Pancreas (tissue), 10 donors: ENCODE data around the gene ANKRD42. TPM values are rescaled to one million over a fixed set of nuclear protein-coding genes. Genes with fewer than 3 reads are reported as not detected.

Experiments
- ATAC-seq, 4 donors: fragments of 200-7000 bp; cut with Tn5 transposase; one replicate each; pipeline versions ENCODE4 v1.8.0 to v1.9.1; 2020; ENCODE audit warnings: mild to moderate bottlenecking in 4 of 4, moderate library complexity in 4 of 4
- DNase-seq, 6 donors: peaks; one replicate each; pipeline ENCODE4 v3.0.0-alpha.2; 2020
- FAIRE-seq: peaks from 2 replicates; lab custom pipeline; 2012; peaks lifted over from hg19 to GRCh38; lab: Jason Lieb, UNC
- H3K27ac ChIP-seq, 4 donors: fragments of 200-600 bp; sonication (generic); 1 replicate in 3 of 4; 2 replicates in 1 of 4; pipeline versions ENCODE4 v1.5.0 to v1.8.0; 2020
- H3K27me3 ChIP-seq, 4 donors: fragments of 200-600 bp; one replicate each; pipeline ENCODE4 v1.8.0; 2021
- H3K36me3 ChIP-seq, 3 donors: fragments of 200-600 bp; sonication (generic) in 1 of 3; one replicate each; pipeline versions ENCODE4 v1.5.0 to v1.8.0; 2020 to 2021
- H3K4me1 ChIP-seq, 3 donors: fragments of 200-600 bp; one replicate each; pipeline ENCODE4 v1.8.0; 2021
- H3K4me3 ChIP-seq, 4 donors: fragments of 200-600 bp; sonication (generic) in 2 of 4; one replicate each; pipeline versions ENCODE4 v1.5.0 to v1.8.0; 2020 to 2021
- H3K9me3 ChIP-seq, 4 donors: fragments of 200-600 bp; one replicate each; pipeline ENCODE4 v1.8.0; 2021
- whole genome bisulfite sequencing, 2 donors: extraction: QIAGEN DNeasy Blood & Tissue Kit; methylation state at CpG; one replicate each; pipeline ENCODE4 v1.1.7; 2013; 5-methylcytosine and 5-hydroxymethylcytosine counted together
- intact Hi-C, 3 donors: fragments of 100-400 bp; cut with DNase I; formaldehyde crosslinking; loops; one replicate each; pipeline versions ENCODE4 v1.11.1 to v1.14.2; 2022
- polyA plus RNA-seq, 2 donors: library from polyadenylated mRNA; stranded (reverse); fragments of 200-250 nt; gene quantifications; one replicate each; pipeline ENCODE4 v1.2.3, GENCODE V29; 2013
- total RNA-seq, 6 donors: library from RNA; stranded (reverse); fragmentation: NEBNext Ultra II Directional in 4 of 6; extraction: Animal tissue kit (Norgen Biotek cat#: 25700) in 4 of 6; gene quantifications; one replicate each; pipeline versions ENCODE4 v1.2.1 to v1.2.4, GENCODE V29; 2021 to 2023
- TF ChIP-seq, protein P1 (sequence below), 4 donors: fragments of 200-600 bp; sonication (generic) in 3 of 4; IDR thresholded peaks; one replicate each; pipeline versions ENCODE4 v1.5.0 to v1.8.0; 2021; ENCODE audit warnings: antibody characterized with exemption in 4 of 4
- donor health status: healthy with polysubstance abuse.
- donor health status: DM: no; HTN: no; CAD: no; lungs with moderate emphysema.
- donor health status: DM: no; HTN: no; CAD: no.
- donor health status: control.
- donor health status: control.
- donor health status: Bipolar disorder and iron deficiency.
- donor health status: DM: yes; HTN: yes; CAD: no.
- donor health status: DM: no; HTN: no; CAD: no.
- donor health status: DM: no; HTN: no; CAD: no.
- donor health status: DM: yes; HTN: yes; CAD: no.

The ANKRD42 gene
- total and polyA plus RNA-seq, 8 donors, result 3.5 to 8.1 (median 5.3) TPM

DNA sequence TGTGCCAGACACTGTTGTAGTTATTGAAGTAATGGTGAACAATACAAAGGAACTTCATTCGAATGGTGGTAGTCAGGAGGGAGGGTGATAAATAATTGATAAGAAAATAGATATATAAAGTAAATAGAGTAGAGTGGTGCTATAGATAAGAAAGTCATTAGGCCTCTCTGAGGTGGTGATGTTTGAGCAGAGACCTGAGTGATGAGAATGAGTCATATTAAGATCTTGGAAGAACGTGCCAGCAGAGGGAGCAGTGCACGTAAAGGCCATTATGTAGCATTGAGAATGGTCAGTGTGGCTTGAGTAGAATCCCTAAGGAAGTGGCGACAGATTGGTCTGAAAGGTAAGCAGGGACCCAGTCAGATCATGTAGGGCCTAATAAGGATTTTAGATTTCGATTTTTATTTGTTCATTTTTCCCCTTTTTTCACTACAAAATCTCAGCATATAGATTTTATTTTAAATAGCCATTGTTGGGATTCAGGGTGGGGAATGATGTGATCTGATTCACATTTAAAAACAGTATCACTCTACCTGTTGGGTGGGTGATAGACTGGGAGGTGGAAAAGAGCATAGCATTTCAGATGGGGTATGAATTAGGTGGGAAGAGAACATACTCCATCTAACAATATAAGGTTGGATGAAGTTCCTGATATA, 47.9 kb downstream of the ANKRD42 start:
- FAIRE-seq, result peak; percentile 29
- Histone ChIP-seq H3K27me3 (no peaks in the 10 kb centered on the region), H3K36me3 (no peaks in the 10 kb centered on the region), H3K9me3 (no peaks in the 10 kb centered on the region), H3K4me3 (no peak overlapping the region), H3K4me1 (no peaks in the 10 kb centered on the region), H3K27ac (no peak overlapping the region)
- TF ChIP-seq, protein P1, sequence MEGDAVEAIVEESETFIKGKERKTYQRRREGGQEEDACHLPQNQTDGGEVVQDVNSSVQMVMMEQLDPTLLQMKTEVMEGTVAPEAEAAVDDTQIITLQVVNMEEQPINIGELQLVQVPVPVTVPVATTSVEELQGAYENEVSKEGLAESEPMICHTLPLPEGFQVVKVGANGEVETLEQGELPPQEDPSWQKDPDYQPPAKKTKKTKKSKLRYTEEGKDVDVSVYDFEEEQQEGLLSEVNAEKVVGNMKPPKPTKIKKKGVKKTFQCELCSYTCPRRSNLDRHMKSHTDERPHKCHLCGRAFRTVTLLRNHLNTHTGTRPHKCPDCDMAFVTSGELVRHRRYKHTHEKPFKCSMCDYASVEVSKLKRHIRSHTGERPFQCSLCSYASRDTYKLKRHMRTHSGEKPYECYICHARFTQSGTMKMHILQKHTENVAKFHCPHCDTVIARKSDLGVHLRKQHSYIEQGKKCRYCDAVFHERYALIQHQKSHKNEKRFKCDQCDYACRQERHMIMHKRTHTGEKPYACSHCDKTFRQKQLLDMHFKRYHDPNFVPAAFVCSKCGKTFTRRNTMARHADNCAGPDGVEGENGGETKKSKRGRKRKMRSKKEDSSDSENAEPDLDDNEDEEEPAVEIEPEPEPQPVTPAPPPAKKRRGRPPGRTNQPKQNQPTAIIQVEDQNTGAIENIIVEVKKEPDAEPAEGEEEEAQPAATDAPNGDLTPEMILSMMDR (IDR thresholded peaks at IDR 0.05), result peak in 3 of 4 donors; percentile 24 to 34 (median 34)
- DNase-seq, result peak in 4 of 6 donors; percentile 32 to 63 (median 40)
- ATAC-seq, result peak; percentile 92 to 99 (median 96)
- 9 to 10% methylated on average over 5 of the region's 5 CpGs for WGBS, 2 donors
- intact Hi-C loops, result loop anchor here in 1 of 3 donors (10.0 kb wide), 1 partner anchor 337 kb away; the partner anchor contains the start of genes DDIAS and PRCP

DNA sequence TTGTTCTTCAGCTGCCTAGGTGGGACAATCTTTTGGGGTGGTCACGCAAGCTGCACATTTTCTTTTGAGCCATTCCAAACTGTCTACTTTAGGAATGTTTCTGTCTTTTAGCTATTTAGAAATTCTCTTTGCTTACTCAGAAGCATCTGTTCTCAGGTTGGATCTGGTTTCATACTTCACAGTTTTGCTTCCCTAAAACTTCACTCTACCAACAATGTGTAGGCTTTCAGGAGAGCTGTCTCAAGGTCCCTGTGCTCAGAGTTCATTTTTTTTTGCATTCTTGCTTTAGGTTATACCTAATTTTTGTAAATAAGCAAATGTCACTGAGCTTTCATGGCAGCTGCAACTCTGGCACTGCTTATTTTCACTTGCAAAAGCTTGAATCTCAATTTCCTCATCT, 55.9 kb downstream of the ANKRD42 start:
- 95 to 96% methylated on average over 1 of the region's 1 CpG for WGBS, 2 donors
- DNase-seq (no peak), FAIRE-seq (no peak), ATAC-seq (no peak)
- H3K9me3 ChIP-seq, result no peaks in the 10 kb centered on the region
- no peaks in the 10 kb centered on the region for H3K27me3 ChIP-seq
- H3K36me3 ChIP-seq, result peaks cover 0 to 6% (median 0%) of the 10 kb centered on the region in 3 donors
- TF ChIP-seq, protein P1 (IDR thresholded peaks at IDR 0.05), result no peak
- no peak overlapping the region for H3K4me3 ChIP-seq
- H3K4me1 ChIP-seq, result no peaks in the 10 kb centered on the region
- intact Hi-C loops, result loop anchor here in 1 of 3 donors (10.0 kb wide), 1 partner anchor 345 kb away; the partner anchor contains the start of genes DDIAS and PRCP
- no peak overlapping the region for H3K27ac ChIP-seq

DNA sequence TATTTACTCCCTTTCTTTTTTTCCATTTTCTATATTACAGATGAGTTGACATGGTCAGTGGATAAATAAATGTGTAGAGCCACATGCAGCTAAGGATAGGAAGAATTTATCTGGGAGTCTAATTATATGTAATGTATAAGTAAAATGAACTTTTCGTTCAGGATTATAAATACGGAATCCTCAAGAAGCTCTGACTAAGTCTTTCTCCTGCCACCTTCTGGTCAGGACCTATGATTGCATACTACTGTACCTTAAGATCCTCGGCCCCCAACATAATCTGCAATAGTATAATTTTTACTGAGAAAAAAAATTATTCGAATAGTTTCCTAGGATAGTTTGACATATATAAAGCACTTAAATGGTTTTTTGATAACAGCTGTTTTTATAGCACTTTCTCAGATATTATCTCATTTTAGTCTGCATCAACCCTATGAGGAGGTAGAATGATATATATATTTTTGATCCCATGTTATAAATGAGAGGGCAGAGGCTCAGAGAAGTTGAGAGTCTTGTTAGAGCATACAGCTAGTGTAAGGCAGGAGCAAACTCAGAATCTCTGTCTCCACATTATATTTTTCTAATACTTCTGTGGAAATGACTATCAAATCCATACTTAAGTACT, 56.6 kb downstream of the ANKRD42 start:
- H3K9me3 ChIP-seq, result no peaks in the 10 kb centered on the region
- FAIRE-seq, result peak; percentile 79
- 2 to 8% methylated on average over 4 of the region's 4 CpGs for WGBS, 2 donors

DNA sequence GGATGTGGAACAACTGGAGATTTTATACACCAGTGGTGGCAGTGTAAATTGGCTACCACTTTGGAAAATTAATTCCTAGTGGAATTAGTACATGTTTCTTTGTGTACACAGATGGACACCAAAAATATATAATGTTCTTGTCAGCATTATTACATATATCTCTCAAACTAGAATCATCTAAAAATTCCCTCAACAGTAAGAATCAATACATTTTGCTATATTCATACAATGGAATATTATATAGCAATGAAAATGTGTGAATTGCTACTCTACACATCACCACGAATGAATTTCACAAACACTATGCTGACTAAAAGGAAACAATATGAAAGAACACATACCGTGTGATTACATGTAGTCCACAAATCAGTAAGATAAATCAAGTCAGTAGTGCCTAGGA, 58.8 kb downstream of the ANKRD42 start:
- H3K9me3 ChIP-seq, result no peaks in the 10 kb centered on the region
- DNase-seq (no peak), ATAC-seq (no peak), FAIRE-seq (no peak)
- peaks cover 0 to 6% (median 0%) of the 10 kb centered on the region in 3 donors for H3K36me3 ChIP-seq
- no peaks in the 10 kb centered on the region for H3K27me3 ChIP-seq
- 90 to 99% methylated on average over 2 of the region's 2 CpGs for WGBS, 2 donors
- TF ChIP-seq, protein P1 (IDR thresholded peaks at IDR 0.05), result no peak
- H3K4me3 ChIP-seq, result no peak overlapping the region
- no peak overlapping the region for H3K27ac ChIP-seq
- no peaks in the 10 kb centered on the region for H3K4me1 ChIP-seq
- intact Hi-C loops, result loop anchor here in 1 of 3 donors (10.0 kb wide), 1 partner anchor 347 kb away; the partner anchor contains the start of genes DDIAS and PRCP

More for the DNA sequence above, 56.6 kb downstream of the ANKRD42 start:
- peak in 3 of 4 donors; percentile 82 to 88 (median 85) for ATAC-seq
- Histone ChIP-seq H3K27ac (no peak overlapping the region), H3K36me3 (peaks cover 0 to 6% (median 0%) of the 10 kb centered on the region in 3 donors), H3K4me3 (no peak overlapping the region), H3K27me3 (no peaks in the 10 kb centered on the region), H3K4me1 (no peaks in the 10 kb centered on the region)
- TF ChIP-seq, protein P1 (IDR thresholded peaks at IDR 0.05), result peak; percentile 27 to 62 (median 39)
- no peak for DNase-seq
- intact Hi-C loops, result loop anchor here in 2 of 3 donors (10.0 kb wide), 1 partner anchor 345 kb away; the partner anchor contains the start of genes DDIAS (in 2 of the 2) and PRCP (in 2 of the 2)
